ENCODE results near the gene SHANK2.

- TF ChIP-seq CTCF (IDR thresholded peaks at IDR 0.05) (no peak), POLR2A (IDR thresholded peaks at IDR 0.05) (no peak)
These were observed 49.6 kb upstream of the SHANK2 start for GRCh38 chr11:71301858-71302533.
